Parathyroid adenoma (tissue), 2 donors: ENCODE data around the gene FBXO11.

Experiments used
- H2AFZ ChIP-seq: fragments of 300-600 bp; sonication (generic); one replicate; pipeline ENCODE4 v1.7.0; 2017; ENCODE audit warnings: antibody characterized with exemption, mild to moderate bottlenecking
- H3K27ac ChIP-seq: fragments of 300-600 bp; sonication (generic); one replicate; pipeline ENCODE4 v1.7.0; 2017
- H3K27me3 ChIP-seq: fragments of 300-600 bp; sonication (generic); one replicate; pipeline ENCODE4 v1.7.0; 2017; ENCODE audit warnings: low read length; ENCODE audit not compliant: control insufficient read depth, insufficient read depth
- H3K36me3 ChIP-seq: fragments of 300-600 bp; sonication (generic); one replicate; pipeline ENCODE4 v1.7.0; 2017; ENCODE audit warnings: low read length; ENCODE audit not compliant: control insufficient read depth, insufficient read depth
- H3K4me1 ChIP-seq: fragments of 300-600 bp; sonication (generic); one replicate; pipeline ENCODE4 v1.7.0; 2017; ENCODE audit warnings: control low read depth
- H3K4me2 ChIP-seq: fragments of 300-600 bp; sonication (generic); one replicate; pipeline ENCODE4 v1.7.0; 2017; ENCODE audit warnings: low read length
- H3K4me3 ChIP-seq: fragments of 300-600 bp; sonication (generic); one replicate; pipeline ENCODE4 v1.7.0; 2017; ENCODE audit warnings: low read depth, low read length
- H3K79me2 ChIP-seq: fragments of 300-600 bp; sonication (generic); one replicate; pipeline ENCODE4 v1.7.0; 2017; ENCODE audit warnings: control low read depth
- H3K9ac ChIP-seq: fragments of 300-600 bp; sonication (generic); one replicate; pipeline ENCODE4 v1.7.0; 2017; ENCODE audit warnings: mild to moderate bottlenecking
- H3K9me3 ChIP-seq: fragments of 300-600 bp; sonication (generic); one replicate; pipeline ENCODE4 v1.7.0; 2017; ENCODE audit warnings: low read length; ENCODE audit not compliant: control insufficient read depth
- CTCF ChIP-seq: fragments of 300-600 bp; sonication (generic); IDR thresholded peaks from one replicate; pipeline ENCODE4 v1.7.0; 2017; ENCODE audit warnings: antibody characterized with exemption, mild to moderate bottlenecking
- donor health status: primary hyperparathyroidism.

FBXO11 gene

GRCh38 chr2:47815764-47816163, 90.5 kb downstream of the FBXO11 start:
- H3K27me3 ChIP-seq, result no peaks in the 10 kb centered on the region
- no peaks in the 10 kb centered on the region for H3K36me3 ChIP-seq
- no peaks in the 10 kb centered on the region for H3K79me2 ChIP-seq
- H3K4me2 ChIP-seq, result no peak overlapping the region
- no peak overlapping the region for H3K4me3 ChIP-seq
- no peak for TF ChIP-seq CTCF
- H3K9ac ChIP-seq, result no peak overlapping the region
- H2AFZ ChIP-seq, result no peak overlapping the region
- H3K27ac ChIP-seq, result no peak overlapping the region
- H3K9me3 ChIP-seq, result no peaks in the 10 kb centered on the region
- no peaks in the 10 kb centered on the region for H3K4me1 ChIP-seq

- Histone ChIP-seq H3K27ac (no peak overlapping the region), H3K36me3 (no peaks in the 10 kb centered on the region)
- TF ChIP-seq CTCF, result no peak
These were observed 94.6 kb downstream of the FBXO11 start for GRCh38 chr2:47811668-47812067.

GRCh38 chr2:47810850-47811249, 95.4 kb downstream of the FBXO11 start:
- no peaks in the 10 kb centered on the region for H3K36me3 ChIP-seq

More at GRCh38 chr2:47811668-47812067, 94.6 kb downstream of the FBXO11 start:
- Histone ChIP-seq H2AFZ (no peak overlapping the region), H3K79me2 (no peaks in the 10 kb centered on the region), H3K4me1 (no peaks in the 10 kb centered on the region), H3K9me3 (no peaks in the 10 kb centered on the region), H3K4me2 (no peak overlapping the region), H3K9ac (no peak overlapping the region), H3K27me3 (no peaks in the 10 kb centered on the region), H3K4me3 (no peak overlapping the region)

GRCh38 chr2:47809903-47810302, 96.4 kb downstream of the FBXO11 start:
- H3K27ac ChIP-seq, result no peak overlapping the region
- no peaks in the 10 kb centered on the region for H3K36me3 ChIP-seq
- no peaks in the 10 kb centered on the region for H3K79me2 ChIP-seq
- H3K4me2 ChIP-seq, result no peak overlapping the region
- no peaks in the 10 kb centered on the region for H3K4me1 ChIP-seq
- no peak overlapping the region for H3K9ac ChIP-seq
- no peak overlapping the region for H3K4me3 ChIP-seq
- no peaks in the 10 kb centered on the region for H3K9me3 ChIP-seq
- H2AFZ ChIP-seq, result no peak overlapping the region
- no peaks in the 10 kb centered on the region for H3K27me3 ChIP-seq
- no peak for TF ChIP-seq CTCF

More at GRCh38 chr2:47810850-47811249, 95.4 kb downstream of the FBXO11 start:
- H2AFZ ChIP-seq, result no peak overlapping the region
- H3K9me3 ChIP-seq, result no peaks in the 10 kb centered on the region
- TF ChIP-seq CTCF, result no peak
- H3K27me3 ChIP-seq, result no peaks in the 10 kb centered on the region
- no peaks in the 10 kb centered on the region for H3K4me1 ChIP-seq
- H3K27ac ChIP-seq, result no peak overlapping the region
- no peaks in the 10 kb centered on the region for H3K79me2 ChIP-seq
- H3K9ac ChIP-seq, result no peak overlapping the region
- H3K4me2 ChIP-seq, result no peak overlapping the region
- no peak overlapping the region for H3K4me3 ChIP-seq

- Histone ChIP-seq H3K27ac (no peak overlapping the region), H3K27me3 (no peaks in the 10 kb centered on the region), H3K9ac (no peak overlapping the region), H3K4me3 (no peak overlapping the region), H3K9me3 (no peaks in the 10 kb centered on the region), H2AFZ (no peak overlapping the region), H3K4me1 (no peaks in the 10 kb centered on the region), H3K79me2 (no peaks in the 10 kb centered on the region), H3K36me3 (no peaks in the 10 kb centered on the region), H3K4me2 (no peak overlapping the region)
- TF ChIP-seq CTCF, result no peak
These were observed 97.7 kb downstream of the FBXO11 start for GRCh38 chr2:47808614-47809013.
